IPS DF 4.7 (cell line): Measurements from ENCODE around the gene TTLL5.

Experiments used
- DNase-seq: peaks from one replicate; pipeline ENCODE4 v3.0.0-alpha.2; 2013; ENCODE audit warnings: low spot score; ENCODE audit errors: extremely low read depth

TTLL5 gene

GRCh38 chr14:75800792-75801191 is 139.7 kb downstream of the TTLL5 start:
- DNase-seq = no peak

GRCh38 chr14:75802486-75802885 is 141.4 kb downstream of the TTLL5 start:
- DNase-seq = no peak

- DNase-seq = no peak
These were observed 142.7 kb downstream of the TTLL5 start for GRCh38 chr14:75803765-75804164.

- no peak for DNase-seq
These were observed 143.7 kb downstream of the TTLL5 start for GRCh38 chr14:75804570-75805275.

GRCh38 chr14:75805646-75806045 is 144.6 kb downstream of the TTLL5 start:
- no peak for DNase-seq

- DNase-seq = no peak
These were observed 145.3 kb downstream of the TTLL5 start for GRCh38 chr14:75806352-75806832.

- no peak for DNase-seq
These were observed 146.8 kb downstream of the TTLL5 start for GRCh38 chr14:75807667-75808360.

- no peak for DNase-seq
These were observed 150.2 kb downstream of the TTLL5 start for GRCh38 chr14:75811136-75811829.

- DNase-seq = no peak
These were observed 150.9 kb downstream of the TTLL5 start for GRCh38 chr14:75811872-75812499.

GRCh38 chr14:75812622-75813021 is 151.6 kb downstream of the TTLL5 start:
- DNase-seq = no peak

GRCh38 chr14:75820761-75821160 is 159.7 kb downstream of the TTLL5 start:
- no peak for DNase-seq

GRCh38 chr14:75821831-75822521 is 160.9 kb downstream of the TTLL5 start:
- DNase-seq = no peak

- no peak for DNase-seq
These were observed 161.6 kb downstream of the TTLL5 start for GRCh38 chr14:75822522-75823141.

- no peak for DNase-seq
These were observed 162.3 kb downstream of the TTLL5 start for GRCh38 chr14:75823334-75823733.

GRCh38 chr14:75824318-75824717 is 163.3 kb downstream of the TTLL5 start:
- no peak for DNase-seq

GRCh38 chr14:75825147-75825592 is 164.1 kb downstream of the TTLL5 start:
- DNase-seq = no peak

- no peak for DNase-seq
These were observed 165.6 kb downstream of the TTLL5 start for GRCh38 chr14:75826599-75826998.

- no peak for DNase-seq
These were observed 166.3 kb downstream of the TTLL5 start for GRCh38 chr14:75827331-75827730.

GRCh38 chr14:75829316-75829715 is 168.3 kb downstream of the TTLL5 start:
- no peak for DNase-seq

- DNase-seq = no peak
These were observed 170.4 kb downstream of the TTLL5 start for GRCh38 chr14:75831455-75831854.

GRCh38 chr14:75831952-75832351 is 170.9 kb downstream of the TTLL5 start:
- DNase-seq = no peak
